ENCODE measurements around the gene SLC24A2. TPM values are rescaled to one million over a fixed set of nuclear protein-coding genes. Genes with fewer than 3 reads are reported as not detected.

Gene SLC24A2
- total RNA-seq, 1 experiment from 2014 or later = not detected

DNA sequence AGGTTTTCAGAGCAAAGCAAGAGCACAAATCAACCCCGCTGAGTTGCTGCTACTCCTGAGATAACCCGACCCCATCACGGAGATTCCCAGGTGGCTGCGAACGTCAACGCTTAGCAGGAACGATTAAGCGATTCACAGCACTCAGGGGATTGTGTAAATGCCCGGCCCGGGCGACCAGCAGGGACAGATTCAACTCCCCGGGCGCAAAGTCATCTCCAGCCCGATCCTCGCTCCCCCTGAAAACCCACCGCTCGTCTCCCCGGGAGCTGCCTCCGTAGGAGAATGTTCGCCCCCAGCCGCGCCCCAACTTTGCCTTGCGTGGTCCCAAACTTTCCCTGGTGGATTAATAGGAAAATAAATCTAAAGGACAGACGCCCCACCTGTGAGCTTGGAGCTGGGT is 685 bp downstream of the SLC24A2 start:
- no TSS peak for BruUV-seq (replicated peaks)
- POLR2A ChIA-PET = no interaction called here
- H3K4me1 ChIP-seq (ENCODE audit: control insufficient read depth, insufficient read depth, low read length) = no peaks in the 10 kb centered on the region
- CTCF ChIA-PET = no interaction called here
- no peak for DNase-seq (ENCODE audit: low read depth, low spot score)
- intact Hi-C loops (cut with micrococcal nuclease; ENCODE audit: unreplicated experiment) (no loop called here), in situ Hi-C loops (cut with HindIII; ENCODE audit: low pct_unique_long_range_greater_than_20kb, low sequenced_read_pairs) (no loop called here)
- no peak overlapping the region for H3K27ac ChIP-seq (ENCODE audit: low read length)
- H3K27me3 ChIP-seq (ENCODE audit: control insufficient read depth, insufficient read depth, low read length) = no peaks in the 10 kb centered on the region
- no peak overlapping the region for H3K4me3 ChIP-seq (ENCODE audit: low read depth in 2 of 2, low read length in 2 of 2)
- TF ChIP-seq CTCF (IDR thresholded peaks at IDR 0.05) (no peak), SIN3A (IDR thresholded peaks at IDR 0.05; ENCODE audit: borderline replicate concordance, insufficient read depth, low read depth, low read length) (no peak), TCF7L2 (IDR thresholded peaks at IDR 0.05; ENCODE audit: low read depth, low read length) (no peak), POLR2AphosphoS5 (IDR thresholded peaks at IDR 0.05; ENCODE audit: low read depth, low read length) (no peak)
- TF ChIP-seq, protein P1, sequence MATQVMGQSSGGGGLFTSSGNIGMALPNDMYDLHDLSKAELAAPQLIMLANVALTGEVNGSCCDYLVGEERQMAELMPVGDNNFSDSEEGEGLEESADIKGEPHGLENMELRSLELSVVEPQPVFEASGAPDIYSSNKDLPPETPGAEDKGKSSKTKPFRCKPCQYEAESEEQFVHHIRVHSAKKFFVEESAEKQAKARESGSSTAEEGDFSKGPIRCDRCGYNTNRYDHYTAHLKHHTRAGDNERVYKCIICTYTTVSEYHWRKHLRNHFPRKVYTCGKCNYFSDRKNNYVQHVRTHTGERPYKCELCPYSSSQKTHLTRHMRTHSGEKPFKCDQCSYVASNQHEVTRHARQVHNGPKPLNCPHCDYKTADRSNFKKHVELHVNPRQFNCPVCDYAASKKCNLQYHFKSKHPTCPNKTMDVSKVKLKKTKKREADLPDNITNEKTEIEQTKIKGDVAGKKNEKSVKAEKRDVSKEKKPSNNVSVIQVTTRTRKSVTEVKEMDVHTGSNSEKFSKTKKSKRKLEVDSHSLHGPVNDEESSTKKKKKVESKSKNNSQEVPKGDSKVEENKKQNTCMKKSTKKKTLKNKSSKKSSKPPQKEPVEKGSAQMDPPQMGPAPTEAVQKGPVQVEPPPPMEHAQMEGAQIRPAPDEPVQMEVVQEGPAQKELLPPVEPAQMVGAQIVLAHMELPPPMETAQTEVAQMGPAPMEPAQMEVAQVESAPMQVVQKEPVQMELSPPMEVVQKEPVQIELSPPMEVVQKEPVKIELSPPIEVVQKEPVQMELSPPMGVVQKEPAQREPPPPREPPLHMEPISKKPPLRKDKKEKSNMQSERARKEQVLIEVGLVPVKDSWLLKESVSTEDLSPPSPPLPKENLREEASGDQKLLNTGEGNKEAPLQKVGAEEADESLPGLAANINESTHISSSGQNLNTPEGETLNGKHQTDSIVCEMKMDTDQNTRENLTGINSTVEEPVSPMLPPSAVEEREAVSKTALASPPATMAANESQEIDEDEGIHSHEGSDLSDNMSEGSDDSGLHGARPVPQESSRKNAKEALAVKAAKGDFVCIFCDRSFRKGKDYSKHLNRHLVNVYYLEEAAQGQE (IDR thresholded peaks at IDR 0.05; ENCODE audit: insufficient read depth in 1 of 2, low read depth in 2 of 2, low read length in 1 of 2) = no peak
- H3K9me3 ChIP-seq (ENCODE audit: control insufficient read depth, insufficient read depth, low read depth, low read length) = no peaks in the 10 kb centered on the region
- no peaks in the 10 kb centered on the region for H3K36me3 ChIP-seq (ENCODE audit: control insufficient read depth, insufficient read depth, low read length)
- no peak for ATAC-seq

DNA sequence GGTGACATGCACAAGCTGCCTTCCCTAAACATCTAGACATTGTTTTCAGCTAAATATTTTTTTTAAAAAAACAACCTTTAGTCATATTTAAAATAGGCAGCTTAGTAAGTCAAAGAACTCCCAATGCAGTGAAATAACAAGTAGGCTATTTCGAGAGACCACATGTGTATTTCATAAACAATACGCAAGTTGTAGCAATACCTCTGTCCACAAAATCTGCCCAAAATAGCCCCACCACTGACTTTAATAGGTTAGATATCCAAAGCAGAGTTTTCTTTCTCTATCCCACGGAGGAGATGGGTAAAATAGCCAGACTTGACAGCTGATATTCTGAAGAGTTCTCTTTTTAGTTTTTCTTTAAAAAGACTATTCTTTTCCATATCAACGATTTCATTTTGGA is 1.2 kb downstream of the SLC24A2 start:
- ChIA-PET CTCF (no interaction called here), POLR2A (no interaction called here)
- Histone ChIP-seq H3K9me3 (ENCODE audit: control insufficient read depth, insufficient read depth, low read depth, low read length) (no peaks in the 10 kb centered on the region), H3K27me3 (ENCODE audit: control insufficient read depth, insufficient read depth, low read length) (no peaks in the 10 kb centered on the region), H3K27ac (ENCODE audit: low read length) (no peak overlapping the region), H3K4me1 (ENCODE audit: control insufficient read depth, insufficient read depth, low read length) (no peaks in the 10 kb centered on the region), H3K4me3 (ENCODE audit: low read depth in 2 of 2, low read length in 2 of 2) (no peak overlapping the region), H3K36me3 (ENCODE audit: control insufficient read depth, insufficient read depth, low read length) (no peaks in the 10 kb centered on the region)
- no peak for TF ChIP-seq SIN3A (IDR thresholded peaks at IDR 0.05; ENCODE audit: borderline replicate concordance, insufficient read depth, low read depth, low read length)
- no peak for TF ChIP-seq TCF7L2 (IDR thresholded peaks at IDR 0.05; ENCODE audit: low read depth, low read length)
- no peak for TF ChIP-seq CTCF (IDR thresholded peaks at IDR 0.05)
- TF ChIP-seq POLR2AphosphoS5 (IDR thresholded peaks at IDR 0.05; ENCODE audit: low read depth, low read length) = no peak
- TF ChIP-seq, protein P1 (IDR thresholded peaks at IDR 0.05; ENCODE audit: insufficient read depth in 1 of 2, low read depth in 2 of 2, low read length in 1 of 2) = no peak
- ATAC-seq (no peak), DNase-seq (ENCODE audit: low read depth, low spot score) (no peak)
- in situ Hi-C loops (cut with HindIII; ENCODE audit: low pct_unique_long_range_greater_than_20kb, low sequenced_read_pairs) = no loop called here
- no TSS peak for BruUV-seq (replicated peaks)
- intact Hi-C loops (cut with micrococcal nuclease; ENCODE audit: unreplicated experiment) = no loop called here
